Endodermal cell (in vitro differentiated cells): ENCODE data around the gene FBN2. TPM values are rescaled to one million over a fixed set of nuclear protein-coding genes. Genes with fewer than 3 reads are reported as not detected.

ENCODE experiments used
- DNase-seq: peaks from one replicate; pipeline ENCODE4 v3.0.0-alpha.2; 2017
- H3K27ac ChIP-seq: 2 replicates; pipeline ENCODE4 v1.5.1; 2013; ENCODE audit warnings: mild to moderate bottlenecking, low read depth, low read length, moderate library complexity
- H3K27me3 ChIP-seq: 2 replicates; pipeline ENCODE4 v1.6.1; 2013; ENCODE audit warnings: mild to moderate bottlenecking, low read length, moderate library complexity; ENCODE audit not compliant: insufficient read depth, control insufficient read depth, poor library complexity, severe bottlenecking
- H3K36me3 ChIP-seq: 2 replicates; pipeline ENCODE4 v1.7.0; 2013; ENCODE audit warnings: mild to moderate bottlenecking, low read length, moderate library complexity; ENCODE audit not compliant: control insufficient read depth, insufficient read depth
- H3K4me1 ChIP-seq: one replicate; pipeline ENCODE4 v1.7.0; 2013; ENCODE audit warnings: low read length; ENCODE audit not compliant: control insufficient read depth, insufficient read depth
- H3K4me3 ChIP-seq: 2 replicates; pipeline ENCODE4 v1.5.1; 2013; ENCODE audit warnings: mild to moderate bottlenecking, low read length, moderate library complexity
- H3K9ac ChIP-seq: 2 replicates; pipeline ENCODE4 v1.6.1; 2013; ENCODE audit warnings: mild to moderate bottlenecking, low read length, moderate library complexity; ENCODE audit not compliant: poor library complexity, severe bottlenecking; ENCODE audit errors: extremely low read depth
- H3K9me3 ChIP-seq: 2 replicates; pipeline ENCODE4 v1.6.1; 2013; ENCODE audit warnings: mild to moderate bottlenecking, low read length, moderate library complexity; ENCODE audit not compliant: control insufficient read depth
- H3K27ac Mint-ChIP-seq: 2 replicates; pipeline ENCODE4 v1.8.0; 2020; ENCODE audit warnings: mixed read lengths
- H3K27me3 Mint-ChIP-seq: 2 replicates; pipeline ENCODE4 v1.8.0; 2021; ENCODE audit warnings: mild to moderate bottlenecking, mixed read lengths; ENCODE audit not compliant: insufficient read depth
- H3K36me3 Mint-ChIP-seq: 2 replicates; pipeline ENCODE4 v1.8.0; 2020; ENCODE audit warnings: low read depth, mixed read lengths
- H3K4me1 Mint-ChIP-seq: 2 replicates; pipeline ENCODE4 v1.8.0; 2020; ENCODE audit warnings: mixed read lengths
- H3K4me3 Mint-ChIP-seq: 2 replicates; pipeline ENCODE4 v1.8.0; 2020; ENCODE audit warnings: mild to moderate bottlenecking, moderate library complexity, mixed read lengths
- H3K9me3 Mint-ChIP-seq: 2 replicates; pipeline ENCODE4 v1.8.0; 2020; ENCODE audit warnings: mild to moderate bottlenecking, mixed read lengths
- CTCF ChIP-seq: fragments of 200-600 bp; sonication (generic); conservative IDR thresholded peaks from 2 replicates; pipeline ENCODE4 v1.5.0; 2021; ENCODE audit warnings: antibody characterized with exemption, mild to moderate bottlenecking
- WGBS, 2 experiments: methylation state at CpG; one replicate each; pipeline versions ENCODE4 v1.1.5 to v1.1.7; 2013; ENCODE audit warnings: missing lambda C conversion rate in 2 of 2, mixed read lengths in 1 of 2; ENCODE audit not compliant: insufficient coverage in 1 of 2, insufficient read length in 1 of 2; 5-methylcytosine and 5-hydroxymethylcytosine counted together
- total RNA-seq, 2 donors: library from RNA; stranded (reverse); fragmentation: NEBNext Ultra II Directional in 1 of 2; extraction: Animal tissue kit (Norgen Biotek cat#: 25700) in 1 of 2; gene quantifications; 2 replicates in 1 of 2; 3 replicates in 1 of 2; pipeline ENCODE4 v1.2.1, GENCODE V29; 2021

The FBN2 gene
- total RNA-seq, 2 donors from 2014 or later: 131 to 212 TPM

GRCh38 chr5:128287740-128288139 is 250.3 kb downstream of the FBN2 start:
- Histone ChIP-seq H3K9ac (no peak overlapping the region), H3K36me3 (peaks cover 45% of the 10 kb centered on the region), H3K4me1 (no peaks in the 10 kb centered on the region), H3K27ac (no peak overlapping the region), H3K9me3 (no peaks in the 10 kb centered on the region), H3K4me3 (no peak overlapping the region), H3K27me3 (no peaks in the 10 kb centered on the region)
- WGBS, 2 experiments: 92% methylated on average over 2 of the region's 2 CpGs; no CpG with 5 or more reads in 1 of the 2 experiments
- no peaks in the 10 kb centered on the region for H3K4me1 Mint-ChIP-seq
- H3K27ac Mint-ChIP-seq: no peak overlapping the region
- DNase-seq: no peak
- no peaks in the 10 kb centered on the region for H3K9me3 Mint-ChIP-seq
- H3K4me3 Mint-ChIP-seq: no peak overlapping the region
- no peaks in the 10 kb centered on the region for H3K27me3 Mint-ChIP-seq
- no peak for TF ChIP-seq CTCF
- H3K36me3 Mint-ChIP-seq: peaks cover 42% of the 10 kb centered on the region

DNA sequence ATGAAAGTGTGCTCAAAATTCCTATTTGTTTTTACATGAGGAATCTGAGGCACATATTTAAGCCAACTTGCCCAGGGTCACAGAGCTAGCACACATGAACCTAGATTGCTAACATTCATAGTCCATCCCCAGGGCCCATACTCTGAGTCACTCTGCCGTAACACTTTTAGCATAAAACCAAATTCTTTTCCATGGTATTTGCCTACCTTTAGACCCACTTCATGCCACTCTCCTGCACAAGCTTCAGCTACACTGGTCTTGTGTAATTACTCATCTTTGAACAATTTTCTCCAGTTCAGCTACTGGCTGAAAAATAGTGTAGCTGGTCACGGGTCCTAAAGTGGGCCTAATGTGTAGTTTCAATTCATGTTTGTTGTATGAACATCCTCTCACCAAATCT is 253.8 kb downstream of the FBN2 start:
- Histone ChIP-seq H3K36me3 (peaks cover 36% of the 10 kb centered on the region), H3K4me3 (no peak overlapping the region), H3K9me3 (no peaks in the 10 kb centered on the region), H3K27ac (no peak overlapping the region), H3K27me3 (no peaks in the 10 kb centered on the region), H3K9ac (no peak overlapping the region), H3K4me1 (no peaks in the 10 kb centered on the region)
- Mint-ChIP-seq H3K4me3 (no peak overlapping the region), H3K27ac (no peak overlapping the region), H3K36me3 (peaks cover 30% of the 10 kb centered on the region), H3K4me1 (no peaks in the 10 kb centered on the region), H3K27me3 (no peaks in the 10 kb centered on the region), H3K9me3 (no peaks in the 10 kb centered on the region)
- no peak for TF ChIP-seq CTCF
- DNase-seq: no peak
- 92 to 100% methylated on average over 1 to 2 of the region's 2 CpGs for WGBS, 2 experiments

- H3K4me3 Mint-ChIP-seq: no peak overlapping the region
- H3K9ac ChIP-seq: no peak overlapping the region
- H3K4me1 ChIP-seq: no peaks in the 10 kb centered on the region
- peaks cover 31% of the 10 kb centered on the region for H3K36me3 ChIP-seq
- TF ChIP-seq CTCF: no peak
- H3K27me3 ChIP-seq: no peaks in the 10 kb centered on the region
- no peak overlapping the region for H3K4me3 ChIP-seq
- H3K36me3 Mint-ChIP-seq: peaks cover 18% of the 10 kb centered on the region
- no peaks in the 10 kb centered on the region for H3K9me3 Mint-ChIP-seq
- no peak overlapping the region for H3K27ac Mint-ChIP-seq
- WGBS, 2 experiments: 58% methylated on average over 2 of the region's 2 CpGs; no CpG with 5 or more reads in 1 of the 2 experiments
- DNase-seq: no peak
- no peaks in the 10 kb centered on the region for H3K4me1 Mint-ChIP-seq
- H3K27me3 Mint-ChIP-seq: no peaks in the 10 kb centered on the region
- no peak overlapping the region for H3K27ac ChIP-seq
- no peaks in the 10 kb centered on the region for H3K9me3 ChIP-seq
These were observed 258.7 kb downstream of the FBN2 start for GRCh38 chr5:128279345-128279744.
